OCI-LY7 (cell line): ENCODE results near the gene KLF11. TPM values are rescaled to one million over a fixed set of nuclear protein-coding genes. Genes with fewer than 3 reads are reported as not detected.
A peak's percentile ranks its signal among the peaks of the same experiment; 100 is the strongest.

Experiments
- BruUV-seq: library from RNA; stranded (reverse); fragments of 400-500 nt; replicated peaks from 2 replicates; lab custom pipeline; 2021; lab: Mats Ljungman, UMichigan
- CTCF ChIA-PET: fragments of 300-600 bp; sonication (Branson Sonifier 250); formaldehyde crosslinking; loops from one replicate; lab custom pipeline; 2022; ENCODE audit warnings: antibody characterized with exemption; ENCODE audit not compliant: unreplicated experiment; lab: Charles Lee
- POLR2A ChIA-PET: fragments of 300-600 bp; sonication (Branson Sonifier 250); formaldehyde crosslinking; loops from one replicate; lab custom pipeline; 2022; ENCODE audit warnings: antibody characterized with exemption; lab: Charles Lee
- DNase-seq: peaks from one replicate; pipeline ENCODE4 v3.0.0-alpha.2; 2015; ENCODE audit warnings: low spot score
- H2AFZ ChIP-seq: fragments of 200-600 bp; sonication (generic), shearing (Covaris generic); 2 replicates; pipeline ENCODE4 v1.6.1; 2014; ENCODE audit warnings: mild to moderate bottlenecking, antibody characterized with exemption, low read length, moderate library complexity
- H3K27ac ChIP-seq: fragments of 200-600 bp; sonication (generic); 2 replicates; pipeline ENCODE4 v1.5.1; 2014; ENCODE audit warnings: mixed run types, low read depth, mild to moderate bottlenecking, moderate library complexity, low read length, inconsistent platforms; ENCODE audit not compliant: poor library complexity, severe bottlenecking
- H3K36me3 ChIP-seq: fragments of 200-600 bp; sonication (generic); 2 replicates; pipeline ENCODE4 v1.6.1; 2014; ENCODE audit warnings: mild to moderate bottlenecking, antibody characterized with exemption, low read length, moderate library complexity, mixed read lengths; ENCODE audit not compliant: insufficient read depth
- H3K4me1 ChIP-seq: fragments of 200-600 bp; sonication (generic); 2 replicates; pipeline ENCODE4 v1.5.1; 2014; ENCODE audit warnings: mild to moderate bottlenecking, low read length; ENCODE audit not compliant: insufficient read depth, poor library complexity, severe bottlenecking
- H3K4me2 ChIP-seq: fragments of 200-600 bp; sonication (generic); 2 replicates; pipeline ENCODE4 v1.6.1; 2014; ENCODE audit warnings: mild to moderate bottlenecking, low read length
- H3K4me3 ChIP-seq: fragments of 200-600 bp; sonication (generic); 2 replicates; pipeline ENCODE4 v1.5.1; 2014; ENCODE audit warnings: mild to moderate bottlenecking, low read depth, low read length; ENCODE audit not compliant: poor library complexity, severe bottlenecking
- H3K79me2 ChIP-seq: fragments of 200-600 bp; sonication (generic); 2 replicates; pipeline ENCODE4 v1.6.1; 2016; ENCODE audit warnings: low read depth, mild to moderate bottlenecking, low read length, moderate library complexity, mixed read lengths; ENCODE audit not compliant: insufficient read depth
- H3K9me2 ChIP-seq: fragments of 200-600 bp; sonication (generic); 2 replicates; pipeline ENCODE4 v1.6.1; 2016; ENCODE audit warnings: mild to moderate bottlenecking, low read length, mixed read lengths; ENCODE audit not compliant: insufficient read depth
- H3K9me3 ChIP-seq: fragments of 200-600 bp; sonication (generic); 2 replicates; pipeline ENCODE4 v1.6.1; 2014; ENCODE audit warnings: mild to moderate bottlenecking, mixed run types, low read length, mixed read lengths
- H4K20me1 ChIP-seq: fragments of 200-600 bp; sonication (generic); 2 replicates; pipeline ENCODE4 v1.6.1; 2014; ENCODE audit warnings: mild to moderate bottlenecking, antibody characterized with exemption, low read length, moderate library complexity, mixed read lengths; ENCODE audit not compliant: insufficient read depth
- EZH2phosphoT487 ChIP-seq: fragments of 200-600 bp; sonication (generic); IDR thresholded peaks from 2 replicates; pipeline ENCODE4 v1.6.1; 2018; ENCODE audit warnings: low read depth, borderline replicate concordance, mild to moderate bottlenecking, mixed run types, antibody characterized with exemption, low read length, moderate library complexity, mixed read lengths
- intact Hi-C: fragments of 100-400 bp; cut with micrococcal nuclease; formaldehyde crosslinking; loops from one replicate; pipeline ENCODE4 v1.10.0; 2022; ENCODE audit not compliant: unreplicated experiment
- total RNA-seq, 2 experiments: library from RNA; depleted of rRNA in 1 of 2; stranded (reverse); fragments of >200 nt in 1 of 2; shearing (Covaris generic) in 1 of 2; gene quantifications; 2 replicates each; pipeline ENCODE4 v1.2.3, GENCODE V29; 2014 to 2022
- TF ChIP-seq, protein P1 (sequence below): fragments of 200-600 bp; sonication (generic); conservative IDR thresholded peaks from 2 replicates; pipeline ENCODE4 v1.5.1; 2014; ENCODE audit warnings: mild to moderate bottlenecking, antibody characterized with exemption, low read length, moderate library complexity, mixed read lengths

Gene KLF11
- total RNA-seq, 2 experiments from 2014 or later = 6.5 to 14.9 TPM

DNA sequence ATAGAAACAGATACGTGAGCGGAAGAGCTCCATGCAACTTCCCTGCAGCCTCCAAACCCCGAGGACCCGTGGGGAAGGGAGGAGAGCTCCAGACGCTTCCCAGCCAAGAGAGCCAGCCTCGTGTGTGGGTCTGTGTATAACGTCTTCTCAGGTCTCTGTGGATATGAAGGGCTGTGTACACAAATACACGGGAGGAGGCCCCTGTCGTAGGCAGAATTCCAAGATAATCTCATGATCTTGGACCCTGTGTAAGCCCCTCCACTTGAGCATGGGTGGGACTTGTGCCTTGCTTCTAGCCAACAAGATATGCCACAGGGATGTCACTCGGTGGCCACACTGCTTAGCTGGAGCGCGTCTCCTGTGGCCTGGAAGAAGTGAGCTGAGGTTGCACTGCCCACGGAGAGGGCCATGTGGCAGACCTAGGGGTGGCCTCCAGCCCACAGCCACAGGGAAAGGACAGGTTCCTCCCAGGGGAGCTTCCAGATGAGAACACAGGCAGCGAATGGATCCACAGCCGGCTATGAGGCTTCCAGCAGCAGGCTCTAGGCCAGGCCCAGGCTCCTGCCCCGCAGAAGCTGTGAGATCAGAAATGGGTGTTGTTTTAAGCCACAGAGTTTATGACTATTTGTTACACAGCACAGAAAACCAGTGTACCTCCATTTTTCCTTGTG lies 15.6 kb upstream of the KLF11 start:
- DNase-seq = no peak
- Histone ChIP-seq H3K27ac (no peak overlapping the region), H3K9me2 (no peaks in the 10 kb centered on the region), H3K36me3 (no peaks in the 10 kb centered on the region), H2AFZ (no peak overlapping the region), H3K4me2 (no peak overlapping the region), H3K4me3 (no peak overlapping the region), H3K9me3 (no peaks in the 10 kb centered on the region), H3K4me1 (no peaks in the 10 kb centered on the region), H4K20me1 (no peaks in the 10 kb centered on the region), H3K79me2 (no peaks in the 10 kb centered on the region)
- ChIA-PET CTCF (no interaction called here), POLR2A (interaction anchor here (0.6 kb wide), 1 partner anchor 1483 kb away, joined by 5 read pairs; no protein-coding TSS in a partner anchor)
- intact Hi-C loops = loop anchor here (5.0 kb wide), 1 partner anchor 215 kb away; no protein-coding TSS in a partner anchor
- TF ChIP-seq, protein P1, sequence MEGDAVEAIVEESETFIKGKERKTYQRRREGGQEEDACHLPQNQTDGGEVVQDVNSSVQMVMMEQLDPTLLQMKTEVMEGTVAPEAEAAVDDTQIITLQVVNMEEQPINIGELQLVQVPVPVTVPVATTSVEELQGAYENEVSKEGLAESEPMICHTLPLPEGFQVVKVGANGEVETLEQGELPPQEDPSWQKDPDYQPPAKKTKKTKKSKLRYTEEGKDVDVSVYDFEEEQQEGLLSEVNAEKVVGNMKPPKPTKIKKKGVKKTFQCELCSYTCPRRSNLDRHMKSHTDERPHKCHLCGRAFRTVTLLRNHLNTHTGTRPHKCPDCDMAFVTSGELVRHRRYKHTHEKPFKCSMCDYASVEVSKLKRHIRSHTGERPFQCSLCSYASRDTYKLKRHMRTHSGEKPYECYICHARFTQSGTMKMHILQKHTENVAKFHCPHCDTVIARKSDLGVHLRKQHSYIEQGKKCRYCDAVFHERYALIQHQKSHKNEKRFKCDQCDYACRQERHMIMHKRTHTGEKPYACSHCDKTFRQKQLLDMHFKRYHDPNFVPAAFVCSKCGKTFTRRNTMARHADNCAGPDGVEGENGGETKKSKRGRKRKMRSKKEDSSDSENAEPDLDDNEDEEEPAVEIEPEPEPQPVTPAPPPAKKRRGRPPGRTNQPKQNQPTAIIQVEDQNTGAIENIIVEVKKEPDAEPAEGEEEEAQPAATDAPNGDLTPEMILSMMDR = no peak
- no peak for TF ChIP-seq EZH2phosphoT487
- BruUV-seq = no TSS peak

DNA sequence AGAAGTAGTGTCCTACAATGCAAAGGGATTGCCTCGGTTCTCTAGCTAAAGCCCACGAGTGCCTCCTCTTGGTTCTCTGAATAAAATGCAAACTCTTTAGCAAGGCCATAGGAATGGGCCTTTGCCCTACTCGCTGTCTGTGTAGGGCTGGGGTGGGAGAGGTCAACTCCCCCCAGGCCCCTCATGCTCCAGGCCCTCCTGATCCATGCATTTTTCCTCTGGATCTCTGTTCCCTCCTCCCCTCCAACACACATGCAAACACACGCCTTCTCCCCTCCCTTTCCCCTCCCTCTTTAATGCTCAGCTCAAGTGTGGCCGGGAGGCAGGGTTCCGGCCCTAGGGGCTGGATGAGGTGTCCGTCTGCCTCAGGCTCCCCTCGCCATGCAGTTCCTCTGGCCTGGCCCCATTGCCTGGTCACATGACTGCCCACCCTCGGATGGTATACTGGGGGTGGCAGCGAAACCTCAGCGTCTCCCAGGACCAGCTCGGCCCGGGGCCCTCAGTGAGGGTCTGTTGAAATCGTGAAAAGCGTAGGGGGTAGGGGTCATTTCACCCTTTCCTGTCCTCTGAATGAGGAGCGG lies 14.9 kb upstream of the KLF11 start:
- Histone ChIP-seq H3K4me3 (no peak overlapping the region), H3K9me3 (no peaks in the 10 kb centered on the region), H3K27ac (no peak overlapping the region), H3K36me3 (no peaks in the 10 kb centered on the region), H3K4me2 (no peak overlapping the region), H2AFZ (no peak overlapping the region), H4K20me1 (no peaks in the 10 kb centered on the region), H3K4me1 (no peaks in the 10 kb centered on the region), H3K9me2 (no peaks in the 10 kb centered on the region), H3K79me2 (no peaks in the 10 kb centered on the region)
- TF ChIP-seq, protein P1 = peak; percentile 58
- no peak for TF ChIP-seq EZH2phosphoT487
- intact Hi-C loops = loop anchor here (5.0 kb wide), 1 partner anchor 216 kb away; no protein-coding TSS in a partner anchor
- DNase-seq = peak; percentile 15
- ChIA-PET POLR2A (no interaction called here), CTCF (no interaction called here)
- BruUV-seq = no TSS peak
